ENCODE measurements around the gene HS2ST1. TPM values are rescaled to one million over a fixed set of nuclear protein-coding genes. Genes with fewer than 3 reads are reported as not detected.

Gene HS2ST1
- total and polyA plus RNA-seq, 10 of the 15 experiments (the other 5 are each of a cell fraction or from before 2014, with no cell fraction given) = 5.4 to 30.8 (median 18.6) TPM

DNA sequence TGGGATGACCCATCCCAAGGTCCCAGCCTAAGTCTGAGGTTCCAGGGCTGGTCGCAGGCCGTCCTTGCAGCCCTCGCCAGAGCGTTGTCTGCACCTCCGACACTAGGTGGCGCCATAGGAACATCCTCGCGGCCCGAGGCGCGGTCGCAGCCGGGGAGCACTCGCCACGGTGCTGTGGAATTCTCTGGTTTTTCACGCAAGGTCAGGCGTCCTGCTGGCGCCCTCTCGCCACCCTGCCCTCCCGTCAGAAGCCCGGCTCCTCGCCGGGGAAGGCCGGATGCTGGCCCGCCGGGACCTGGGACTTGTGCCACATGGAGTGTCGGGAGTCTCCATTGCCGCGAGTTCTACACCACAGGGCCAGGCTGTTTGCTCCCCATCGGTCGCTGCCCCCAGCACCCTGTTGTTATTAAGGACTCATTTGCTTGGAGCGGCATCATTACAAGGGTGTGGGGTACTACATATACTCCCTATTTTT is 217.4 kb downstream of the HS2ST1 start (continued):
- TF ChIP-seq NFYB (IDR thresholded peaks at IDR 0.05; ENCODE audit: insufficient read depth, low read depth, low read length) = no peak
- no peak for TF ChIP-seq NFXL1 (IDR thresholded peaks at IDR 0.05; ENCODE audit: borderline replicate concordance)
- TF ChIP-seq LARP7 (IDR thresholded peaks at IDR 0.05) = peak; percentile 70
- TF ChIP-seq PAX8 (IDR thresholded peaks at IDR 0.05) = no peak
- TF ChIP-seq NFYA (IDR thresholded peaks at IDR 0.05; ENCODE audit: borderline replicate concordance, low read depth, low read length) = no peak
- TF ChIP-seq KAT2A (conservative IDR thresholded peaks at IDR 0.05; ENCODE audit: control insufficient read depth, low read depth, low read length) = no peak
- no peak for TF ChIP-seq CEBPB (IDR thresholded peaks at IDR 0.05; ENCODE audit: borderline replicate concordance in 1 of 2, low read depth in 2 of 2, low read length in 2 of 2)
- no peak for TF ChIP-seq FOXK2 (IDR thresholded peaks at IDR 0.05)
- no peak for TF ChIP-seq SPI1 (IDR thresholded peaks at IDR 0.05; ENCODE audit: borderline replicate concordance, insufficient read depth, low read depth, low read length)
- TF ChIP-seq, protein P1, sequence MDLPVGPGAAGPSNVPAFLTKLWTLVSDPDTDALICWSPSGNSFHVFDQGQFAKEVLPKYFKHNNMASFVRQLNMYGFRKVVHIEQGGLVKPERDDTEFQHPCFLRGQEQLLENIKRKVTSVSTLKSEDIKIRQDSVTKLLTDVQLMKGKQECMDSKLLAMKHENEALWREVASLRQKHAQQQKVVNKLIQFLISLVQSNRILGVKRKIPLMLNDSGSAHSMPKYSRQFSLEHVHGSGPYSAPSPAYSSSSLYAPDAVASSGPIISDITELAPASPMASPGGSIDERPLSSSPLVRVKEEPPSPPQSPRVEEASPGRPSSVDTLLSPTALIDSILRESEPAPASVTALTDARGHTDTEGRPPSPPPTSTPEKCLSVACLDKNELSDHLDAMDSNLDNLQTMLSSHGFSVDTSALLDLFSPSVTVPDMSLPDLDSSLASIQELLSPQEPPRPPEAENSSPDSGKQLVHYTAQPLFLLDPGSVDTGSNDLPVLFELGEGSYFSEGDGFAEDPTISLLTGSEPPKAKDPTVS (IDR thresholded peaks at IDR 0.05; ENCODE audit: low read depth, low read length) = no peak
- TF ChIP-seq YY1 (IDR thresholded peaks at IDR 0.05; ENCODE audit: low read depth, low read length) = peak; percentile 54

DNA sequence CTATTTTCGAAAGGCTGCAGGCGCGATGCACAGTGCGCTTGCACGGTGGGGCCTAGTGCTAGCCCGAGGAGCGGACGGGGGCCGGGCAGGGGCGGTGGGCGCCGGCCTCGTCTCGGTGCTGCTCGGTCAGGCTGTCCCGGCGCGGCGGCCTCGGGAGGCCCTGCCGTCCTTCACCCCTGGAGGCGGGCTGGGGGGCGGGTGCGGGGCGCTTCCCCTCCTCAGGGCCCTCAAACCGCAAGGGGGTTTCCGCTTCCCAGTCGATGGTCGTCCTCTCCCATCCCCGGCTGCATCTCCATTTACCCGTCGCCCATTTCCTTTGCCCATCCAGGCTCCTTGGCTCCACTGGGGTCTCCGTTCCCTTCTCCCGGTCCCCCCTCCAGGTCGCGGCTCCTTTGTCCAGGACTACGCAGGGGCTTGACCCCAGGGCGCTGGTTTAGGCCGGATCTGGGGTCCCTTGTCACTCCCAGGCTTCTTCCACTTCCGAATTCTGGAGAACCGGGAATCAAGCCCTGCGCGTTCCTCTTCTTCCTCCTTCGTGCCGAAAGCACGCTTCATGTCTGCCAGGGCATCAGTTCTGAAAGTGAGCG is 217.9 kb downstream of the HS2ST1 start:
- 29% methylated on average over 29 of the region's 47 CpGs for WGBS (ENCODE audit: insufficient coverage, insufficient replicate concordance, low lambda C conversion rate, missing lambda C conversion rate)
- H3K4me2 ChIP-seq (ENCODE audit: control insufficient read depth, insufficient read depth) = peak overlapping the region; percentile 78

More for the DNA sequence above, 217.9 kb downstream of the HS2ST1 start:
- H3K4me1 ChIP-seq (ENCODE audit: control insufficient read depth, insufficient read depth, low read length) = no peaks in the 10 kb centered on the region
- in situ Hi-C loops (cut with MboI) (loop anchor here (10.0 kb wide), 2 partner anchors 162 to 822 kb away; no protein-coding TSS in a partner anchor), intact Hi-C loops (cut with micrococcal nuclease; ENCODE audit: unreplicated experiment) (loop anchor here (1.0 to 10.0 kb wide), 6 partner anchors 161 to 1462 kb away; partner anchors contain the start of gene LMO4)
- H3K27ac ChIP-seq (ENCODE audit: control insufficient read depth, insufficient read depth) = no peak overlapping the region
- peak; percentile 37; the same call in 1 of the 2 replicates for TF ChIP-seq RUNX3 (IDR thresholded peaks at IDR 0.05; ENCODE audit: low read length)
- no peak for TF ChIP-seq CHD1 (IDR thresholded peaks at IDR 0.05; ENCODE audit: low read depth, low read length)
- H2AFZ ChIP-seq (ENCODE audit: control insufficient read depth, low read depth, low read length) = peak overlapping the region; percentile 85
- no peaks in the 10 kb centered on the region for H4K20me1 ChIP-seq (ENCODE audit: control insufficient read depth, insufficient read depth)
- no peak overlapping the region for H3K9ac ChIP-seq (ENCODE audit: control insufficient read depth, insufficient read depth, low read length)
- H3K36me3 ChIP-seq (ENCODE audit: control insufficient read depth in 2 of 2, insufficient read depth in 2 of 2, low read length in 1 of 2) = no peaks in the 10 kb centered on the region
- FAIRE-seq (no peak), DNase-seq (ENCODE audit: low read depth, low spot score) (no peak), ATAC-seq (peak; percentile 65)
- no TSS peak for BruUV-seq (replicated peaks)
- no peaks in the 10 kb centered on the region for H3K79me2 ChIP-seq (ENCODE audit: control insufficient read depth, insufficient read depth, low read length)
- ChIA-PET RAD21 (ENCODE audit: unreplicated experiment) (no interaction called here), POLR2A (no interaction called here), CTCF (interaction anchor here (0.8 to 1.6 kb wide), 4 partner anchors 12 to 453 kb away, joined by 3 to 10 read pairs (median 4); no protein-coding TSS in a partner anchor), SMC1A (ENCODE audit: uncharacterized antibody, unreplicated experiment) (interaction anchor here (0.6 to 1.0 kb wide), 2 partner anchors 14 to 153 kb away, joined by 3 to 4 read pairs; no protein-coding TSS in a partner anchor)
- H3K27me3 ChIP-seq (replicated peaks in 1 of 2; ENCODE audit: control insufficient read depth in 2 of 2, insufficient read depth in 2 of 2, low read length in 1 of 2) = no peaks in the 10 kb centered on the region
- H3K4me3 ChIP-seq = peak overlapping the region; percentile 74; the same call in 1 of the 2 replicates
- H3K9me3 ChIP-seq (replicated peaks; ENCODE audit: control insufficient read depth, insufficient read depth, low read length) = no peaks in the 10 kb centered on the region
